NCI-H1694 (cell line): Measurements from ENCODE around the gene GRK3.
A peak's percentile ranks its signal among the peaks of the same experiment; 100 is the strongest.

Source experiments
- DNase-seq: peaks from one replicate; lab custom pipeline; 2025; lab: John Stamatoyannopoulos, UW

GRK3 gene

GRCh38 chr22:25760294-25760693 lies 195.8 kb downstream of the GRK3 start:
- DNase-seq = no peak

- no peak for DNase-seq
Measured at GRCh38 chr22:25760848-25761595, 196.5 kb downstream of the GRK3 start.

GRCh38 chr22:25762147-25762546 lies 197.7 kb downstream of the GRK3 start:
- DNase-seq = no peak

- DNase-seq = no peak
Measured at GRCh38 chr22:25763239-25763777, 198.8 kb downstream of the GRK3 start.

GRCh38 chr22:25764270-25765015 lies 200.0 kb downstream of the GRK3 start:
- no peak for DNase-seq

- DNase-seq = no peak
Measured at GRCh38 chr22:25765016-25765367, 200.5 kb downstream of the GRK3 start.

GRCh38 chr22:25765801-25766200 lies 201.3 kb downstream of the GRK3 start:
- no peak for DNase-seq

- no peak for DNase-seq
Measured at GRCh38 chr22:25766418-25766817, 201.9 kb downstream of the GRK3 start.

- DNase-seq = no peak
Measured at GRCh38 chr22:25770333-25770732, 205.9 kb downstream of the GRK3 start.

- DNase-seq = no peak
Measured at GRCh38 chr22:25772288-25772687, 207.8 kb downstream of the GRK3 start.

GRCh38 chr22:25774575-25775026 lies 210.1 kb downstream of the GRK3 start:
- DNase-seq = no peak

GRCh38 chr22:25775531-25775930 lies 211.1 kb downstream of the GRK3 start:
- no peak for DNase-seq

GRCh38 chr22:25777411-25777810 lies 212.9 kb downstream of the GRK3 start:
- DNase-seq = no peak

- peak; percentile 28 for DNase-seq
Measured at GRCh38 chr22:25777870-25778269, 213.4 kb downstream of the GRK3 start.
